Hematopoietic multipotent progenitor cell (in vitro differentiated cells): ENCODE measurements around the gene CASZ1. TPM values are rescaled to one million over a fixed set of nuclear protein-coding genes. Genes with fewer than 3 reads are reported as not detected.
A peak's percentile ranks its signal among the peaks of the same experiment; 100 is the strongest.

Experiments used
- DNase-seq, 3 donors: peaks; one replicate each; pipeline ENCODE4 v3.0.0-alpha.2; 2011 to 2015; ENCODE audit warnings: low read depth in 2 of 3, low spot score in 2 of 3
- total RNA-seq: library from RNA; depleted of rRNA; stranded (reverse); fragments of >200 nt; gene quantifications from one replicate; pipeline ENCODE4 v1.2.3, GENCODE V29; 2012

CASZ1 gene
- total RNA-seq: 6.2 TPM

DNA sequence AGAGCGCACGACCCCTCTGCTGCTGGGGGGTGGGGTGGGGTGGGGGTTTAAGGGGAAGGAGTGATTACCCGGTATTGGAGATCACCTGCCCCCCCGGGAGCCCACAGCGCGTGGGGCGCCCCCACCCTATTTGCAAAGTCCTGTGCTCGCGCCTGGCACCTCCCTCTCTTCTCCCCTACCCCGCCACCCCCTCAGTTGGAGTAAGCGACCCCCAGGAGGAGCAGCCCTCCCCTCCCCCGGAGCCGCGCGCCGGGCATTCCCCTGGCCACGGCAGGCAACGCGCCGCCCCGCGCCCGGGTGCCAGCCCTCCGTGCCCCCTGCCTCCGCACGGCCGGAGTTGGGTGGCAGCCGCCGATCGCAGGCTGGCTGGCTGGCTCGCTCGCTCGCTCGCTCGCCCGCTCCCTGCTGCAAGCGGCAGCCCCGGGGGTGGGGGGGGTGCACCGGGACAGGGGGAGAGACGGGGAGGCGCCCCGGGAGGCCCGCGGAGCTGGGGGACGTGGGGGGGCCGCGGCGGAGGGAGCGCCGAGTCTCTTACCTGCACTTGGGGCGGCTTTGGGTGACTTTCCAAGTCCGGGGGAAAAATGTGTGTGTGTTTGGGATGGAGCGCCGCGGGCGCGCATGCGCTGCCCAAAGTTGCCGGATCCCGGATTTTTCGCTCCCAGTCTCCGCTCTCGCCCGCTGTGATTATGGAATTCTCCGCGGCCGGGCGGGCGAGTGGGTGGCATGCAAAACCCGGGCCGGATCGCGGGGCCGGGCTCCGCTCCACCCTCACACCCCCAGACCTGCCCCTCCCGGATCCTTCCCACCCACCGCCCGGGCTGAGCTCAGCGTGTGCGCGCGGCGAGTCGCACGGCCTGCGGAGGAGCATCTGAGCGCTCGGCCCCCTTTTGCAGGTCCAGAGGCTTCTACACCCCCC is at the start of gene CASZ1:
CASZ1 (minus strand) TSS at position 618 of the 916 bp plus-strand sequence. CDS start 102,757 bp downstream, outside the sequence.
- DNase-seq: peak in 1 of 3 donors; percentile 24

DNA sequence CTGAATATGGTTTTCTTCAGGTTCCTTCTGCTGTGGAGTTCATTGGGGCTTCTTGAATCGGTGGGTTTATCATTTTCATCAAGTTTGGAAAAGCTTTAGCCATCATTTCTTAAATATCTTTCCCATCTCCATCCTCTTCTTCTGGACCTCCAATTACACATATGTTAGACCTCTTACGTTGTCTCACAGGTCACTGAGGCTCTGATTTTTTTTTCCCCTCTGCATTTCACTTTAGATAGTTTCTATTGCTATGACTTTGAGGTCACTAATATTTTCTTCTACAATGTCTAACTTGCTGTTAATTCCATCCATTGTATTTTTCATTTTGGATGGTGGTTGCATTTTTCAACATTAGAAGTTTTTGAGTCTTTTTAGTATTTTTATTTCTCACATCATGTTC is 47.3 kb upstream of the CASZ1 start:
- no peak for DNase-seq

DNA sequence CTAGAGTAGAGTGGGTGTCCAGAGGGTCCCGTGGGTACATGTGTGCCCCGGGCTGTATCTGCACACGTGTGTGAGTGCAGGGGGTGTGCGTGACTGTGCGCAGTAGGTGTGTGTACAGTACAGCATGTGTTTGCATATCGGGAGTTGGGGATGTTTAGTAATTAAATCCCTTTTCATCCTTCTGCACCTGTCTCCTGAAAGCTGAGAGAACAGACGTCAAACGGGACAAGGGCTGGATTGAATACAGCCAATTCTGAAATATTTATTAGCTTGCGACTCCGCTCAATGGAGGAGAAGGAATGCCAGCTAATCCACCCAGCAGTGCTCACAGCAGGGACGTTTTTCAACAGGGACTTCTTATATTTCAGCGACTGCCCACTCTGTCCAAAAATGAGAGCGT is 44.7 kb upstream of the CASZ1 start:
- DNase-seq: no peak

GRCh38 chr1:10839188-10839770 is 42.8 kb upstream of the CASZ1 start:
- no peak for DNase-seq

- DNase-seq: no peak
Observed at GRCh38 chr1:10838541-10838940, 42.1 kb upstream of the CASZ1 start.

DNA sequence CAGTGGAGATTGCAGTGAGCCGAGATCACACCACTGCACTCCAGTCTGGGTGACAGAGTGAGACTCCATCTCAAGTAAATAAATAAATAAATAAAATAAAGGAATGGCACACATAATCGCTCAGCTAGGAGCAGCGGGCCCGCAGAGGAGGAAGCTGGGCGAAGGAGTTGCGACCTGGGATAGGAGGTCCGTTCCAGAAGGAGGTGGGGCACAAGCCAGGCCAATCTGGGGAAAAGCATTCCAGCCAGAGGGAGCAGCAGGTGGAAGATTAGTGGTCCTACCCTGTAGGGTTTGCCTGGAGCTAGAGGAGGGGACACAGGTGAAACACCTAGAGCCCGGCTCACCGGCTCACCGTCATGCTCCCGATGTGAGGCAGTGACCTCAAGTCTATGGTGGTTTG is 40.3 kb upstream of the CASZ1 start:
- no peak for DNase-seq

DNA sequence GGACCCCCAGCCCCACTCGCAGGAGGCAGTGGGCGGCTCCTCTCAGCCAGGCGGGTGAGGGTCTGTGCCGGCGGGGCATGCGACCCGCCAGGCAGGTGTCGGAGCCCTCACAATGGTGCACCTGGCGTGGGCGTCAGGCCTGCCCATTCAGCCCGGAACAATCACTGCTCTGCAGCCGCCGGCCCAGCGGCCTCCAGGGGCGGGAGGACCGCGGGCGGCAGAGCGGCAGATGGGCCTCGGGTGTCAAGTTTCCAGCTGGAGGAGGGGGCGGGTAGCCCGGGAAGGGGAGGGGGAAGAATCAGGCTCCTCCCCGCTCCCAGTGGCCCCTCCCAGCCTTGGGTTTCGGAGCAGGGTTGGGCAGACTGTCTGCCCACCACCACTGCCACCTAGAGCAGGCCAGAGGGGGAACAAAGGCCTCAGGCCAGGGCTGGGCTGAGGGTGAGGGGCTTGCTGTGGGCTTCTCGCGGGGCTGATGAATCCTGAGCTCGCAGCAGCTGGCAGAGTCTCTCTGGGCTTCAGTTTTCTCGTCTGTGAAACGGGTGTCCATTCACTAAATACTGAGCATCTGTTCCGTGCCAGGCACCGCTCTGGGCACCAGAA is 39.5 kb upstream of the CASZ1 start:
- peak in 2 of 3 donors; percentile 52 to 56 for DNase-seq

DNA sequence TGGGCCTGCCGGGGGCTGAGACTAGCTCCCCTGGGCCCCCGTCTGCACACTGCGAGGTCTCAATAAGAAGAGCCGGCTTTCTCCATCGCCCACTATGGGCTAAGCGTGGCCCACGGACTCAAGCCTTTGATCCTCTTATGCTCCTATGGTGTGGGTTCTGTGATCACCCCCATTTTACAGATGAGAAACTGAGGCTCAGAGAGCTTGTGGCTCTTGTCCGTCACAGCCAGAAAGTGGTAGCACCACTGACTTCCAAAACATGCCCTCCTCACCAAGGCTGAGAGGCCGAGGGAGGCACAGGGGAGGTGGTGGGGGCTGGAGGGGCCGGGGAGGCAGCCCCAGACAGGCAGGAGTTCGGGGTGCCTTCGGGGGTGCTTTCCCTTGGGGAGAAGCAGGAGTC is 39.0 kb upstream of the CASZ1 start:
- DNase-seq: no peak

DNA sequence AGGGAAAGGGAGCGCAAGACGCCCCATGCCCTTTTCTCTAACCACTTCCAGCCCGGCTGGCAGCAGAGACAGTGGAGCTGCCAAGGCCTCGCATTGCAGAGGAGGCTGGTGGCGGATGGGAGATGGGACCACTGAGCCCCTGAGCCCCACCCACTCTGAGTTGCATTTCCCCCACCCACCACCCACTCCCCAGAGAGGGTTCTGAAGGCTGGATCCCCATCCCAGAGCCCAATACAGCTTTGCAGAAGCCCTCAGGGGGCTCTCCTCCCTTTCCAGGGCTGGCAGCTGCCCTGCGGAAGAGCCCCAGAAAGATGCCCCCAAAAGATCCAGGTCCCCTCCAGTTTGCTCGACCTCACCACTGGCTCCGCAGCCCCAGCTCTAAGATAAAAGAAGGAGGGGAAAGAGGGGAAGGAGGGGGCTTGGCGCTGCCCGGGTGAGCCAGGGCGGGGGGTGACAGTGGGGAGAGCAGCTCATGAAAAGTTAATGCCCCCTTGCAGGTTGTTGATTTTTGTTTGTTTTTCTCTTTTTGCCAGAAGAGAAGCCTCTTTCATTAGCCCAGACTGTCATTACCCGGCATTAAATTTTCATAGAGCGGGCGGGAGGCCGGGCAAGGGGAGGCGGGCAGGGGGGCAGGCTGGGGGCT is 38.4 kb upstream of the CASZ1 start:
- DNase-seq: no peak

- peak in 1 of 3 donors; percentile 19 for DNase-seq
Observed at GRCh38 chr1:10833630-10834557, 37.4 kb upstream of the CASZ1 start.

DNA sequence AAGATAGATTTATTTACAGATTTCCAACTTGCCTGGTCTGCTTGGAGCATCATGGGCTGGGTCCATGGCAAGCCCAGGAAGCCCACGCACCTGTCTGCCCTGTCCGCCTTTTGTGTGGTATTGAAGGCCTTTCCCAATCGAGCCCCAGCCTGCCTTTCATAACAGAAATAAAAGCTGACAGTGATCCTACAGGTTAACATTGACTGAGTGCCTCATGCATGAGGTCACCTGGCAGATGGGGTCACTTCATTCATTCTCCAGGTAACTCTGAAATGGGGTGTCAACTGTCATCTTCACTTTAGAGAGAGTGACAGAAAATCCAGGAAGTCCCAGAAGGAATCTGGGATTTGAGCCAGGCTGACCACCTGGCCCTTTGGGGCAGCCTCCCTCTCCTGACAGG is 36.3 kb upstream of the CASZ1 start:
- DNase-seq: no peak

DNA sequence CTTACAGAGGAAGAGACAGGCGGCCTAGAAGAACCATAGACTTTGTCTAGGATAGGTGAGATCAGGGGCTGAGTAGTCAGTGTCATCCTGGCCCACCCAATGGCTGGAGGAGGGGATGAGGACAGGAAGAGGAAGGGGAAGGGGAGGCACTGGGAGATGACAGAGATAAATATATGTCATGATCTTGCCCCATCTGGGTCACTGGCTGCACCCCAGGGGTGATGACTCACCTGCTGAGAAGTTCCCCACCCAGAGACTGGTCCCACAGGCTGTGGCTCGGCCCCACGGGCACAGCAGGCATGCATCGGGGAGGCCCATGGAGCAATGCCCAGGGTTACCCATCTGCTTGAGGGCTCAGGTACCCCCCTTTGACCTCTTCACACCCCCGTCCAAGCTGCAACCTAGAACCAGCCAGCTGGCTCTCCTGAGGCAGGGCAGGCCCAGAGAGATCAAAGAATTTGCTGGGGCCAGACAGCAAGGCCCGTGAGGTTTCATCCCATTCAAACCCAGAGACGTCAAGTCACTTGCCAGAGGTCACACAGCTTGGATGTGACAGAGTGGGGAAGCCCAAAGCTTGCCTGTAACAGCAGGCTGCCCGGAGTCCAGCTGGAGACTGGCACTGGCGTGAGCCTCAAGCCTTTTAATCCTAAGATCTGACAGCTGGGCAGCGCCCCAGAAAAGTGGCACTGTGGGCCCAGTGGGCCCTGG is 34.7 kb upstream of the CASZ1 start:
- DNase-seq: peak in 1 of 3 donors; percentile 7

GRCh38 chr1:10829965-10830515 is 33.6 kb upstream of the CASZ1 start:
- no peak for DNase-seq

- DNase-seq: no peak
Observed at GRCh38 chr1:10829067-10829818, 32.8 kb upstream of the CASZ1 start.

DNA sequence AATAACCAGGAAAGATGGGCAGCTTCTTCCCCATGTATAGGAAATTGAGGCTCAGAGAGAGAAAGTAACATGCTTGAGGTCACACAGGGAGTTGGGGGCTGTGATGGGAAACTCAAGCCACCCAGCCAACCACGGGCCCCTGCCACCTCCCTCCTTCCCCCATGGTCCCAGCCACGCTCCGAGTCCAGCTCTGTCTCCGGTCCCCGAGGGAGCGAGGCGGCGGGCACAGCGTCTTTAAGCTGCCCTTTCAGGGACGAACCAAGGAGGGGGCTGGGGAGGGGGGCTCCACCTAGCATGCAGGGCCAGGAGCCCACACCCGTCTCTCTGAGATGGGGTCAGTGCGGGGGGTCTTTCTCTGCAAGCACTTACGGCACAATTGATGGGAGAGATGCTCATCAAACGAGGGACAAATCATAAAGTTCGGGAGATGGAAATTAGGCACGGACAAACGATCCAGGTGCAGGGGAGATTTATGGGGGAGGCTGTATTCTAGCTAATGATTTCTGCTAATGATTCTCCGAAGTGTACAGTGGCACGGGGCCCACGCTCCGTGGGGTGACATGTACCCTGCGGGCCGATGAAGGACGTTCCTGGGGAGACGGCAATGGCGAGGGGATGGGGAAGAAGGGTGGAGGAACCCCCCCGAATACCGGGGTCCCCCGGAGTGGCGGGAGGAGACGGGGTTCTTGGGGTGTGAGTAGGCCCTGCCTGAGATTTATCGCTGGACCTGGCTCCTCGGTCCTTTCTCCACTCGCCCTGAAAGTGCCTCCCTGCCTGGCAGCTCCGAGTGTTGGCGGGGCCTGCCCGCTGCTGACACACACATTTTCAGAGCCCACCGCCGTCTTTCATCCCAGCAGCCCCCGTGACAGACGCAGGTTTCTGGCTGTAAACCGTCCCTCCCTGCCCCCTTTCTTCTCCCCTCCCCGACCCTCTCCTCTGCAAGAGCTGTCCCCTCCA is 31.2 kb upstream of the CASZ1 start:
- DNase-seq: no peak

GRCh38 chr1:10825592-10825991 is 29.1 kb upstream of the CASZ1 start:
- no peak for DNase-seq

GRCh38 chr1:10824821-10825540 is 28.5 kb upstream of the CASZ1 start:
- DNase-seq: no peak
